Fibroblast of mammary gland (primary cell): Measurements from ENCODE around the gene CFD.

Experiments
- DNase-seq: peaks from one replicate; pipeline ENCODE4 v3.0.0-alpha.2; 2010; ENCODE audit warnings: low read depth
- H3K4me3 ChIP-seq: 2 replicates; pipeline ENCODE4 v1.5.1; 2011; ENCODE audit warnings: low read depth, mild to moderate bottlenecking, low read length, moderate library complexity; ENCODE audit not compliant: control insufficient read depth
- TF ChIP-seq, protein P1 (sequence below): conservative IDR thresholded peaks from 2 replicates; pipeline ENCODE4 v1.5.1; 2011; ENCODE audit warnings: low read depth, low read length, inconsistent platforms; ENCODE audit not compliant: control insufficient read depth, insufficient read depth

Gene CFD

DNA sequence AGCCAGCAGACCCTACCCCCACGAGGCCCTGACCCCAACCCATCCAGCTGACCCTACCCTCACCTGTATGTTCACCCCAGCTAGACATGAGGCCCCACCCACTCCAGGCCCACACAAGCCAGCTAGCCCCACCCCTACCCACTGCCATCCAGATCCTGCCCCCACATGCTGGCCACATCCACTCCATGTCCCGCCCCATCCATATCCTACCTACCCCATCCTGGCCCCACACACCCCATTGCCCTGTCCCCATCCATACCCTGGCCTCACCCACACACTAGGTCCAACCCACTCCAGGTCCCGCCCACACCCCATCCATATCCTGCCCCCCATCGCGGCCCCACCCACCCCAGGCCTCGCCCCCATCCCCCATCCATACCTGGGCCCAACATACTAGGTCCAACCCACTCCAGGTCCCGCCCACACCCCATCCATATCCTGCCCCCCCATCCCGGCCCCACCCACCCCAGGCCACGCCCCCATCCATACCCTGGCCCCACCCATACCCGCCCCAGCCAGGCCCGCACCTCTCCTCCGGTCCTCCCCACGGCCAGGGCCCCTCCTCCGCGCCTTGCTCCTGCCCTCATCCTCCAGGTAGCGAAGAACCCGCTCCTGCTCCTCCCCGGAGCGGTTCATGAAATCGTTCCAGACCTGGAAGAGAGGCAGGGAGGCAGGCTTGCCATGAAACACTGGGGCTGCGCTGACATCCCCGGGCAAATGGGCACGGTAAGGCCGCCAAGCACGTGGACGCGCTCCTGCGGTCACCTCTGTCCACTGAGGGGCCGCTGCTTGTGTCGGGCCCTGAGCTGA lies 41.0 kb downstream of the CFD start:
- H3K4me3 ChIP-seq: no peak overlapping the region
- TF ChIP-seq, protein P1, sequence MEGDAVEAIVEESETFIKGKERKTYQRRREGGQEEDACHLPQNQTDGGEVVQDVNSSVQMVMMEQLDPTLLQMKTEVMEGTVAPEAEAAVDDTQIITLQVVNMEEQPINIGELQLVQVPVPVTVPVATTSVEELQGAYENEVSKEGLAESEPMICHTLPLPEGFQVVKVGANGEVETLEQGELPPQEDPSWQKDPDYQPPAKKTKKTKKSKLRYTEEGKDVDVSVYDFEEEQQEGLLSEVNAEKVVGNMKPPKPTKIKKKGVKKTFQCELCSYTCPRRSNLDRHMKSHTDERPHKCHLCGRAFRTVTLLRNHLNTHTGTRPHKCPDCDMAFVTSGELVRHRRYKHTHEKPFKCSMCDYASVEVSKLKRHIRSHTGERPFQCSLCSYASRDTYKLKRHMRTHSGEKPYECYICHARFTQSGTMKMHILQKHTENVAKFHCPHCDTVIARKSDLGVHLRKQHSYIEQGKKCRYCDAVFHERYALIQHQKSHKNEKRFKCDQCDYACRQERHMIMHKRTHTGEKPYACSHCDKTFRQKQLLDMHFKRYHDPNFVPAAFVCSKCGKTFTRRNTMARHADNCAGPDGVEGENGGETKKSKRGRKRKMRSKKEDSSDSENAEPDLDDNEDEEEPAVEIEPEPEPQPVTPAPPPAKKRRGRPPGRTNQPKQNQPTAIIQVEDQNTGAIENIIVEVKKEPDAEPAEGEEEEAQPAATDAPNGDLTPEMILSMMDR: no peak
- DNase-seq: no peak

- no peak for DNase-seq
- TF ChIP-seq, protein P1: no peak
- H3K4me3 ChIP-seq: no peak overlapping the region
These were observed 42.0 kb downstream of the CFD start for GRCh38 chr19:901216-902092.

GRCh38 chr19:902093-902370 lies 42.6 kb downstream of the CFD start:
- no peak overlapping the region for H3K4me3 ChIP-seq
- TF ChIP-seq, protein P1: no peak
- no peak for DNase-seq

GRCh38 chr19:902446-903226 lies 43.2 kb downstream of the CFD start:
- DNase-seq: no peak
- no peak overlapping the region for H3K4me3 ChIP-seq
- TF ChIP-seq, protein P1: no peak

DNA sequence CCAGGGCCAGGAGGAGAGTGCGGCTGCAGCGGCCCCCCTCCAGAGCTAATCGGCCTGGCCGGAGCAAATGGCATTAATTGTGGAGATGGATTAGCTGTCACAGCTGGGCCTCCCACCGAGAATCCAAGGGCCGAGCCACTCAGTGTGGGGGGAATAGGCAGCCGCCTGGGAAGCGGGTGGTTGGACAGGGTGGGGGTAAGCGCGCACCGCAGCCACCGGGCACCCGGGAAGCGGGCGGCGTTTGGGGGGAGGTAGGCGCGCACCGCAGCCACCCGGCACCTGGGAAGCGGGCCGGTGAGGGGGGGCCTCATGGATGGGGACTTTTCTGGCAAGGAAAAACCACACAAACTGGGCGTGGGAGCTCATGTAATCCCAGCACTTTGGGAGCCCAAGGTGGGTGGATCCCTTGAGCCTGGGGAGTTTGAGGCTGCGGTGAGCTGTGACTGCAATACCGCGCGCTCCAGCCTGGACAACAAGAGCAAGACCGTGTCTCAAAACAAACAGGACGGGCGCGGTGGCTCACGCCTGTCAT lies 43.9 kb downstream of the CFD start:
- TF ChIP-seq, protein P1: no peak
- peak; percentile 55 for DNase-seq
- H3K4me3 ChIP-seq: no peak overlapping the region

DNA sequence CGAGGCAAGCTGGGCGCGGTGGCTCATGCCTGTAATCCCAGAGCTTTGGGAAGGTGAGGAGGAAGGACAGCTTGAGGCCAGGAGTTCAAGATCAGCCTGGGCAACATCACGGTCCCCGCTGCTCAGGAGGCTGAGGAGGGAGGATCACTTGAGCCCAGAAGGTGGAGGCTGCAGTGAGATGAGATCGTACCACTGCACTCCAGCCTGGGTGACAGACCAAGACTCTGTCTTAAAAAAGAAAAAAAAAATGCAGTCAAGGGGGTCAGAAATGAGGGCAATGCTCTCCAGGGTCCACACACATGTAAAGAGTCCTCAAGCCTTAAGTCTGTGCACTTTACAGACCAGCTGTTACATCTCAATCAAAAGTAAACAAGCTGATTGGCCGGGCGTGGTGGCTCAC lies 45.1 kb downstream of the CFD start:
- no peak overlapping the region for H3K4me3 ChIP-seq
- DNase-seq: no peak
- TF ChIP-seq, protein P1: no peak
